Choroid plexus epithelial cell (primary cell): ENCODE data around the gene GSS.

Experiments
- DNase-seq: peaks from one replicate; pipeline ENCODE4 v3.0.0-alpha.2; 2010; ENCODE audit warnings: low read depth
- H3K4me3 ChIP-seq: 2 replicates; pipeline ENCODE4 v1.5.1; 2011; ENCODE audit warnings: low read depth, mild to moderate bottlenecking, control low read depth, low read length, moderate library complexity
- CTCF ChIP-seq: conservative IDR thresholded peaks from 2 replicates; pipeline ENCODE4 v1.5.1; 2011; ENCODE audit warnings: low read depth, mild to moderate bottlenecking, control low read depth, inconsistent platforms, low read length, moderate library complexity

The GSS gene

GRCh38 chr20:34931771-34932170, 23.8 kb downstream of the GSS start:
- H3K4me3 ChIP-seq, result no peak overlapping the region
- DNase-seq, result no peak
- no peak for TF ChIP-seq CTCF

GRCh38 chr20:34928411-34928810, 27.2 kb downstream of the GSS start:
- DNase-seq, result no peak
- TF ChIP-seq CTCF, result no peak
- no peak overlapping the region for H3K4me3 ChIP-seq

- DNase-seq, result no peak
- no peak for TF ChIP-seq CTCF
- no peak overlapping the region for H3K4me3 ChIP-seq
Measured at GRCh38 chr20:34927736-34928135, 27.9 kb downstream of the GSS start.

GRCh38 chr20:34926581-34926980, 29.0 kb downstream of the GSS start:
- H3K4me3 ChIP-seq, result no peak overlapping the region
- DNase-seq, result no peak
- TF ChIP-seq CTCF, result no peak

- no peak overlapping the region for H3K4me3 ChIP-seq
- TF ChIP-seq CTCF, result no peak
- DNase-seq, result no peak
Measured at GRCh38 chr20:34925981-34926380, 29.6 kb downstream of the GSS start.

GRCh38 chr20:34925341-34925740, 30.3 kb downstream of the GSS start:
- DNase-seq, result no peak
- no peak for TF ChIP-seq CTCF

GRCh38 chr20:34923414-34923813, 32.2 kb downstream of the GSS start:
- H3K4me3 ChIP-seq, result no peak overlapping the region
- no peak for TF ChIP-seq CTCF
- DNase-seq, result no peak

More at GRCh38 chr20:34925341-34925740, 30.3 kb downstream of the GSS start:
- no peak overlapping the region for H3K4me3 ChIP-seq
